Measurements from ENCODE around the gene CAST. TPM values are rescaled to one million over a fixed set of nuclear protein-coding genes. Genes with fewer than 3 reads are reported as not detected.

The CAST gene
- total and polyA plus RNA-seq, 10 donors, result 30.0 to 233 (median 185) TPM

- Histone ChIP-seq H3K27ac (no peak overlapping the region), H3K9me3 (no peaks in the 10 kb centered on the region), H3K36me3 (no peaks in the 10 kb centered on the region), H3K27me3 (replicated peaks in 1 of 7) (peaks cover 0 to 7% (median 0%) of the 10 kb centered on the region in 7 donors), H3K4me3 (no peak overlapping the region), H3K4me1 (peaks cover 0 to 24% (median 0%) of the 10 kb centered on the region in 6 donors)
- no peak for DNase-seq
- WGBS, 5 donors, result 53 to 74% (median 69%) methylated on average over 4 of the region's 4 CpGs
- TF ChIP-seq POLR2AphosphoS5 (IDR thresholded peaks at IDR 0.05) (no peak), CTCF (IDR thresholded peaks at IDR 0.05 in 8 of 11, conservative IDR thresholded peaks at IDR 0.05 in 3 of 11) (no peak), POLR2A (IDR thresholded peaks at IDR 0.05) (no peak)
- intact Hi-C loops (cut with DNase I; ENCODE audit: low total_unique reads), result no loop called here
Observed at GRCh38 chr5:96648593-96648992, 13.6 kb upstream of the CAST start.

- intact Hi-C loops (cut with DNase I; ENCODE audit: low total_unique reads), result no loop called here
- no peak for DNase-seq
- no peaks in the 10 kb centered on the region for H3K36me3 ChIP-seq
- H3K4me1 ChIP-seq, result peaks cover 0 to 29% (median under 1%) of the 10 kb centered on the region in 6 donors
- WGBS, 5 donors, result 66 to 89% (median 82%) methylated on average over 3 of the region's 3 CpGs
- H3K27ac ChIP-seq, result no peak overlapping the region
- H3K4me3 ChIP-seq, result no peak overlapping the region
- peaks cover 0 to 12% (median 0%) of the 10 kb centered on the region in 7 donors for H3K27me3 ChIP-seq (replicated peaks in 1 of 7)
- no peaks in the 10 kb centered on the region for H3K9me3 ChIP-seq
- TF ChIP-seq POLR2AphosphoS5 (IDR thresholded peaks at IDR 0.05), result no peak
- TF ChIP-seq CTCF (IDR thresholded peaks at IDR 0.05 in 8 of 11, conservative IDR thresholded peaks at IDR 0.05 in 3 of 11), result no peak
- TF ChIP-seq POLR2A (IDR thresholded peaks at IDR 0.05), result no peak
Observed at GRCh38 chr5:96649251-96649662, 12.9 kb upstream of the CAST start.

GRCh38 chr5:96649681-96650540 lies 12.3 kb upstream of the CAST start:
- no peak overlapping the region for H3K4me3 ChIP-seq
- H3K27ac ChIP-seq, result no peak overlapping the region
- WGBS, 5 donors, result 70 to 79% (median 72%) methylated on average over 5 of the region's 5 CpGs
- peaks cover 0 to 32% (median 2%) of the 10 kb centered on the region in 6 donors for H3K4me1 ChIP-seq
- DNase-seq, result no peak
- TF ChIP-seq POLR2A (IDR thresholded peaks at IDR 0.05), result no peak
- no peak for TF ChIP-seq POLR2AphosphoS5 (IDR thresholded peaks at IDR 0.05)
- no peak for TF ChIP-seq CTCF (IDR thresholded peaks at IDR 0.05 in 8 of 11, conservative IDR thresholded peaks at IDR 0.05 in 3 of 11)
- peaks cover 0 to 12% (median 0%) of the 10 kb centered on the region in 7 donors for H3K27me3 ChIP-seq (replicated peaks in 1 of 7)
- no peaks in the 10 kb centered on the region for H3K9me3 ChIP-seq
- H3K36me3 ChIP-seq, result no peaks in the 10 kb centered on the region
- intact Hi-C loops (cut with DNase I; ENCODE audit: low total_unique reads), result no loop called here

GRCh38 chr5:96651047-96651446 lies 11.1 kb upstream of the CAST start:
- TF ChIP-seq POLR2AphosphoS5 (IDR thresholded peaks at IDR 0.05) (no peak), CTCF (IDR thresholded peaks at IDR 0.05 in 8 of 11, conservative IDR thresholded peaks at IDR 0.05 in 3 of 11) (no peak), POLR2A (IDR thresholded peaks at IDR 0.05) (no peak)
- Histone ChIP-seq H3K27ac (no peak overlapping the region), H3K27me3 (replicated peaks in 1 of 7) (peaks cover 0 to 12% (median 0%) of the 10 kb centered on the region in 7 donors), H3K9me3 (no peaks in the 10 kb centered on the region), H3K36me3 (no peaks in the 10 kb centered on the region), H3K4me3 (no peak overlapping the region), H3K4me1 (peaks cover 0 to 43% (median 4%) of the 10 kb centered on the region in 6 donors)
- intact Hi-C loops (cut with DNase I; ENCODE audit: low total_unique reads), result no loop called here
- WGBS, 5 donors, result 68 to 90% (median 84%) methylated on average over 5 of the region's 5 CpGs
- no peak for DNase-seq

Data from spleen (tissue), 11 donors.